GM20000 (cell line): Measurements from ENCODE around the gene BPIFB6.

Experiments used
- DNase-seq: peaks from one replicate; pipeline ENCODE4 v3.0.0; 2012; ENCODE audit warnings: low spot score
- CTCF ChIP-seq: IDR thresholded peaks from 2 replicates; pipeline ENCODE4 v1.5.1; 2012; ENCODE audit warnings: mild to moderate bottlenecking, control low read depth; ENCODE audit errors: extremely low read depth, missing control alignments

BPIFB6 gene

GRCh38 chr20:33069673-33070072, 38.2 kb downstream of the BPIFB6 start:
- DNase-seq, result no peak
- TF ChIP-seq CTCF, result no peak

GRCh38 chr20:33070111-33071053, 38.9 kb downstream of the BPIFB6 start:
- TF ChIP-seq CTCF, result no peak
- DNase-seq, result no peak

DNA sequence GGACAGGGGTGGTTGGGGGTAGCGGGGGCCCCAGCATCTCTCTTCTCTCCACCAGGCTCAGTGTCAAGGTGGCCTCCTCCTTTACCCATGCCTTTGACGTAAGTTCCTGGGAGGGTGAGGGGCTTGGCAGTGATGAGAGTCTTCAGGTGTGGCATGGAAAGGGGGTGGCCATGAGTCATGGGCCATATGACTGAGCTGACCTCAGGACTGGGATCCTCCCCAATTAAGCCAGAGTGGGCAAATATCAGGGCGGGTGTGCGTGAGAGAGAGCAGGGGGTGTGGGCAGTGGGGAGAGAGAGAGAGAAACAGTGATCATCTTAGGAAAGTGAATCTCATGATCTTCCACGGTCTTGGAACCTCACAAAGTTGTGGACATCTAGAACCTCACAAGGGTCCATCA, 39.8 kb downstream of the BPIFB6 start:
- no peak for DNase-seq
- TF ChIP-seq CTCF, result no peak

- no peak for DNase-seq
- no peak for TF ChIP-seq CTCF
Measured at GRCh38 chr20:33072362-33072761, 40.9 kb downstream of the BPIFB6 start.

GRCh38 chr20:33072813-33073212, 41.4 kb downstream of the BPIFB6 start:
- DNase-seq, result no peak
- TF ChIP-seq CTCF, result no peak

- no peak for TF ChIP-seq CTCF
- DNase-seq, result no peak
Measured at GRCh38 chr20:33074675-33075074, 43.2 kb downstream of the BPIFB6 start.

DNA sequence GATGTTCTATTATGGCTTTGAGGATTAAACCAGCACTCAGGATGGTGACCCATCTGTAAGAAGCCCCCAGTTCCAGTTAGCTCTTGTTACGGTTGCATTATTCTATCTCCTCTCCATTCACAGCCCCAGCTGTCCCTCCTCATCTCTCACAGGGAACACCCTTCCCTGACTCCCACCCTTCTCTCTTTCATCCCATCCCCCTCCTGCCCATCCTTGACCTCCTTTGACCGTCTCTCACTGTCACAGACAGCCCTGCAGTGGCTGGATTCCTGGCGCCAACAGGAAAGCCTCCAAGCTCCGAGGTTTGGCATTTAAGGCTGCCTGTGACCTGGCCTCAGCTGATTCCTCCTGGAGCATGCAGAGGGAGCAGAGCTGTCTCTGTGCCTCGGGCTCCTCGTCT, 43.8 kb downstream of the BPIFB6 start:
- no peak for DNase-seq
- no peak for TF ChIP-seq CTCF
